ENCODE data around the gene MFAP4.
A peak's percentile ranks its signal among the peaks of the same experiment; 100 is the strongest.

MFAP4 gene

GRCh38 chr17:19383681-19384470 is 3.1 kb downstream of the MFAP4 start:
- H3K4me1 ChIP-seq (ENCODE audit: control insufficient read depth, insufficient read depth, low read length, unreplicated experiment): peaks cover 60% of the 10 kb centered on the region
- peaks cover 36% of the 10 kb centered on the region for H3K79me2 ChIP-seq (ENCODE audit: control insufficient read depth, insufficient read depth, low read length, unreplicated experiment)

GRCh38 chr17:19382531-19383444 is 4.2 kb downstream of the MFAP4 start:
- Histone ChIP-seq H3K27ac (ENCODE audit: low read depth, low read length) (no peak overlapping the region), H3K4me1 (ENCODE audit: control insufficient read depth, insufficient read depth, low read length, unreplicated experiment) (peaks cover 49% of the 10 kb centered on the region), H3K4me3 (ENCODE audit: low read depth, low read length) (no peak overlapping the region), H3K27me3 (ENCODE audit: insufficient read depth, low read length) (no peaks in the 10 kb centered on the region), H2AFZ (ENCODE audit: low read length, unreplicated experiment) (no peak overlapping the region), H3K36me3 (ENCODE audit: insufficient read depth, low read length) (peaks cover 21% of the 10 kb centered on the region; the same call in 1 of the 2 replicates), H3K79me2 (ENCODE audit: control insufficient read depth, insufficient read depth, low read length, unreplicated experiment) (peaks cover 40% of the 10 kb centered on the region)

More at GRCh38 chr17:19383681-19384470, 3.1 kb downstream of the MFAP4 start:
- Histone ChIP-seq H2AFZ (ENCODE audit: low read length, unreplicated experiment) (no peak overlapping the region), H3K27ac (ENCODE audit: low read depth, low read length) (peak overlapping the region; percentile 18; the same call in 1 of the 2 replicates), H3K27me3 (ENCODE audit: insufficient read depth, low read length) (no peaks in the 10 kb centered on the region), H3K4me3 (ENCODE audit: low read depth, low read length) (no peak overlapping the region), H3K36me3 (ENCODE audit: insufficient read depth, low read length) (peaks cover 21% of the 10 kb centered on the region; the same call in 1 of the 2 replicates)

- no peak overlapping the region for H3K4me3 ChIP-seq (ENCODE audit: low read depth, low read length)
- H3K36me3 ChIP-seq (ENCODE audit: insufficient read depth, low read length): peaks cover 21% of the 10 kb centered on the region; the same call in 1 of the 2 replicates
- H3K79me2 ChIP-seq (ENCODE audit: control insufficient read depth, insufficient read depth, low read length, unreplicated experiment): peaks cover 40% of the 10 kb centered on the region
- no peak overlapping the region for H3K27ac ChIP-seq (ENCODE audit: low read depth, low read length)
- H2AFZ ChIP-seq (ENCODE audit: low read length, unreplicated experiment): no peak overlapping the region
- H3K27me3 ChIP-seq (ENCODE audit: insufficient read depth, low read length): no peaks in the 10 kb centered on the region
- H3K4me1 ChIP-seq (ENCODE audit: control insufficient read depth, insufficient read depth, low read length, unreplicated experiment): peaks cover 40% of the 10 kb centered on the region
Measured at GRCh38 chr17:19381741-19382444, 5.1 kb downstream of the MFAP4 start.

- Histone ChIP-seq H3K27me3 (ENCODE audit: insufficient read depth, low read length) (no peaks in the 10 kb centered on the region), H3K27ac (ENCODE audit: low read depth, low read length) (no peak overlapping the region), H2AFZ (ENCODE audit: low read length, unreplicated experiment) (no peak overlapping the region), H3K36me3 (ENCODE audit: insufficient read depth, low read length) (peaks cover 21% of the 10 kb centered on the region; the same call in 1 of the 2 replicates), H3K79me2 (ENCODE audit: control insufficient read depth, insufficient read depth, low read length, unreplicated experiment) (peaks cover 40% of the 10 kb centered on the region), H3K4me3 (ENCODE audit: low read depth, low read length) (no peak overlapping the region), H3K4me1 (ENCODE audit: control insufficient read depth, insufficient read depth, low read length, unreplicated experiment) (peaks cover 39% of the 10 kb centered on the region)
Measured at GRCh38 chr17:19381361-19381740, 5.6 kb downstream of the MFAP4 start.

GRCh38 chr17:19380481-19381301 is 6.3 kb downstream of the MFAP4 start:
- H3K79me2 ChIP-seq (ENCODE audit: control insufficient read depth, insufficient read depth, low read length, unreplicated experiment): peaks cover 47% of the 10 kb centered on the region
- H3K4me3 ChIP-seq (ENCODE audit: low read depth, low read length): no peak overlapping the region
- H3K36me3 ChIP-seq (ENCODE audit: insufficient read depth, low read length): peaks cover 21% of the 10 kb centered on the region; the same call in 1 of the 2 replicates
- H2AFZ ChIP-seq (ENCODE audit: low read length, unreplicated experiment): no peak overlapping the region
- H3K27me3 ChIP-seq (ENCODE audit: insufficient read depth, low read length): no peaks in the 10 kb centered on the region
- peaks cover 33% of the 10 kb centered on the region for H3K4me1 ChIP-seq (ENCODE audit: control insufficient read depth, insufficient read depth, low read length, unreplicated experiment)
- no peak overlapping the region for H3K27ac ChIP-seq (ENCODE audit: low read depth, low read length)

- Histone ChIP-seq H3K36me3 (ENCODE audit: insufficient read depth, low read length) (peaks cover 21% of the 10 kb centered on the region; the same call in 1 of the 2 replicates), H3K79me2 (ENCODE audit: control insufficient read depth, insufficient read depth, low read length, unreplicated experiment) (peaks cover 49% of the 10 kb centered on the region), H3K4me1 (ENCODE audit: control insufficient read depth, insufficient read depth, low read length, unreplicated experiment) (peaks cover 22% of the 10 kb centered on the region), H3K27ac (ENCODE audit: low read depth, low read length) (peak overlapping the region; percentile 43), H3K27me3 (ENCODE audit: insufficient read depth, low read length) (no peaks in the 10 kb centered on the region), H2AFZ (ENCODE audit: low read length, unreplicated experiment) (peak overlapping the region; percentile 32), H3K4me3 (ENCODE audit: low read depth, low read length) (peak overlapping the region; percentile 88)
Measured at GRCh38 chr17:19379361-19380065, 7.5 kb downstream of the MFAP4 start.

- peak within 1 kb of the TSS; percentile 96 for H3K27ac ChIP-seq (ENCODE audit: low read depth, low read length)
- H3K79me2 ChIP-seq (ENCODE audit: control insufficient read depth, insufficient read depth, low read length, unreplicated experiment): peaks cover 49% of the 10 kb centered on the region
Measured at GRCh38 chr17:19378416-19379360, 8.3 kb downstream of the MFAP4 start, which contains the start of gene MAPK7. TSS of gene MAPK7 (plus strand) at chr17:19378498. CDS start at chr17:19378901, 403 bp downstream.

GRCh38 chr17:19377602-19378415 is 9.2 kb downstream of the MFAP4 start:
- Histone ChIP-seq H3K27me3 (ENCODE audit: insufficient read depth, low read length) (no peaks in the 10 kb centered on the region), H3K79me2 (ENCODE audit: control insufficient read depth, insufficient read depth, low read length, unreplicated experiment) (peaks cover 49% of the 10 kb centered on the region), H3K27ac (ENCODE audit: low read depth, low read length) (peak overlapping the region; percentile 96), H3K4me1 (ENCODE audit: control insufficient read depth, insufficient read depth, low read length, unreplicated experiment) (peaks cover 11% of the 10 kb centered on the region), H3K36me3 (ENCODE audit: insufficient read depth, low read length) (peaks cover 18% of the 10 kb centered on the region; the same call in 1 of the 2 replicates), H2AFZ (ENCODE audit: low read length, unreplicated experiment) (peak overlapping the region; percentile 77), H3K4me3 (ENCODE audit: low read depth, low read length) (peak overlapping the region; percentile 88)

More at GRCh38 chr17:19378416-19379360, 8.3 kb downstream of the MFAP4 start, which contains the start of gene MAPK7:
- peaks cover 21% of the 10 kb centered on the region; the same call in 1 of the 2 replicates for H3K36me3 ChIP-seq (ENCODE audit: insufficient read depth, low read length)
- H3K4me3 ChIP-seq (ENCODE audit: low read depth, low read length): peak within 1 kb of the TSS; percentile 88
- peak within 1 kb of the TSS; percentile 77 for H2AFZ ChIP-seq (ENCODE audit: low read length, unreplicated experiment)
- peaks cover 13% of the 10 kb centered on the region for H3K4me1 ChIP-seq (ENCODE audit: control insufficient read depth, insufficient read depth, low read length, unreplicated experiment)
- H3K27me3 ChIP-seq (ENCODE audit: insufficient read depth, low read length): no peaks in the 10 kb centered on the region

All from ACC112 (cell line).